SKM-1 (cell line): ENCODE data around the gene ZNF197.
"Not testable (repeated sequence)": the region's sequence is repeated elsewhere in the genome, so short reads cannot be mapped to it uniquely, and the experiment has no call there.

Source experiments
- DNase-seq: peaks from one replicate; lab custom pipeline; 2025; ENCODE audit not compliant: unreplicated experiment; lab: John Stamatoyannopoulos, UW

The ZNF197 gene

GRCh38 chr3:44661189-44661588 is 36.4 kb downstream of the ZNF197 start:
- DNase-seq: no peak

GRCh38 chr3:44665173-44665572 is 40.3 kb downstream of the ZNF197 start:
- no peak for DNase-seq

- no peak for DNase-seq
Measured at GRCh38 chr3:44666346-44666745, 41.5 kb downstream of the ZNF197 start.

- DNase-seq: no peak
Measured at GRCh38 chr3:44669760-44670159, 44.9 kb downstream of the ZNF197 start.

- not testable (repeated sequence) for DNase-seq
Measured at GRCh38 chr3:44673466-44673865, 48.6 kb downstream of the ZNF197 start.

- no peak for DNase-seq
Measured at GRCh38 chr3:44674211-44674610, 49.4 kb downstream of the ZNF197 start.

- DNase-seq: no peak
Measured at GRCh38 chr3:44678480-44679116, 53.8 kb downstream of the ZNF197 start.

GRCh38 chr3:44680921-44681455 is 56.2 kb downstream of the ZNF197 start:
- no peak for DNase-seq

GRCh38 chr3:44682182-44682896 is 57.5 kb downstream of the ZNF197 start:
- DNase-seq: no peak

GRCh38 chr3:44685128-44685800 is 60.4 kb downstream of the ZNF197 start:
- no peak for DNase-seq

GRCh38 chr3:44687898-44688297 is 63.1 kb downstream of the ZNF197 start:
- DNase-seq: no peak
